ENCODE results near the gene LIPC.
A peak's percentile ranks its signal among the peaks of the same experiment; 100 is the strongest.

Gene LIPC

GRCh38 chr15:58555162-58556027 is 123.6 kb downstream of the LIPC start:
- Histone ChIP-seq H3K36me3 (ENCODE audit: control insufficient read depth in 2 of 2, insufficient read depth in 1 of 2, low read length in 2 of 2) (no peaks in the 10 kb centered on the region), H3K27ac (ENCODE audit: extremely low read depth, low read depth, low read length) (no peak overlapping the region), H3K9me3 (ENCODE audit: control insufficient read depth, insufficient read depth, low read depth, low read length) (no peaks in the 10 kb centered on the region), H3K4me1 (ENCODE audit: control insufficient read depth, insufficient read depth, low read length) (no peaks in the 10 kb centered on the region), H3K4me3 (ENCODE audit: low read depth, low read length) (no peak overlapping the region)
- ChIA-PET CTCF (interaction anchor here (0.6 to 0.9 kb wide), 3 partner anchors 14 to 32 kb away, joined by 3 to 4 read pairs (median 3); no protein-coding TSS in a partner anchor), POLR2A (no interaction called here)
- no peak for TF ChIP-seq ZNF324 (tag by site-specific recombination; IDR thresholded peaks at IDR 0.05)
- peak; percentile 25; the same call in 1 of the 2 replicates for TF ChIP-seq KLF1 (tag by site-specific recombination; IDR thresholded peaks at IDR 0.05)
- peak; percentile 38; the same call in 1 of the 2 replicates for TF ChIP-seq ZIC2 (tag by site-specific recombination; IDR thresholded peaks at IDR 0.05)
- 0 out of 2 replicates have a peak, but pooled peaks have one; percentile 21 for TF ChIP-seq ZBTB48 (tag by site-specific recombination; IDR thresholded peaks at IDR 0.05)

- no peaks in the 10 kb centered on the region for H3K4me1 ChIP-seq (ENCODE audit: control insufficient read depth, insufficient read depth, low read length)
- CTCF ChIA-PET = interaction anchor here (0.6 to 0.9 kb wide), 2 partner anchors 13 to 25 kb away, joined by 3 read pairs; no protein-coding TSS in a partner anchor
- POLR2A ChIA-PET = no interaction called here
- TF ChIP-seq ZNF157 (tag by site-specific recombination; IDR thresholded peaks at IDR 0.05) (no peak), ZNF560 (tag by site-specific recombination; IDR thresholded peaks at IDR 0.05; ENCODE audit: borderline replicate concordance) (no peak), ZBTB48 (tag by site-specific recombination; IDR thresholded peaks at IDR 0.05) (no peak), ZNF138 (tag by site-specific recombination; IDR thresholded peaks at IDR 0.05; ENCODE audit: borderline replicate concordance) (no peak), PRDM6 (tag by site-specific recombination; IDR thresholded peaks at IDR 0.05) (no peak), KLF9 (tag by site-specific recombination; IDR thresholded peaks at IDR 0.05; ENCODE audit: low read depth) (no peak), ZNF449 (tag by site-specific recombination; IDR thresholded peaks at IDR 0.05) (no peak), ZNF830 (tag by site-specific recombination; IDR thresholded peaks at IDR 0.05; ENCODE audit: low read depth) (no peak), ZNF24 (tag by site-specific recombination; IDR thresholded peaks at IDR 0.05) (no peak), WT1 (tag by site-specific recombination; IDR thresholded peaks at IDR 0.05) (no peak), ZNF354C (tag by site-specific recombination; IDR thresholded peaks at IDR 0.05; ENCODE audit: borderline replicate concordance, low read depth) (no peak), ZNF274 (IDR thresholded peaks at IDR 0.05; ENCODE audit: low read length) (no peak), ZNF274 (tag by site-specific recombination; IDR thresholded peaks at IDR 0.05; ENCODE audit: borderline replicate concordance) (no peak), ZNF658 (tag by site-specific recombination; IDR thresholded peaks at IDR 0.05) (no peak), ZNF366 (tag by site-specific recombination; conservative IDR thresholded peaks at IDR 0.05) (no peak)
- H3K4me3 ChIP-seq (ENCODE audit: low read depth, low read length) = no peak overlapping the region
- H3K9me3 ChIP-seq (ENCODE audit: control insufficient read depth, insufficient read depth, low read depth, low read length) = no peaks in the 10 kb centered on the region
- H3K27ac ChIP-seq (ENCODE audit: extremely low read depth, low read depth, low read length) = no peak overlapping the region
- H3K36me3 ChIP-seq (ENCODE audit: control insufficient read depth in 2 of 2, insufficient read depth in 1 of 2, low read length in 2 of 2) = no peaks in the 10 kb centered on the region
Observed at GRCh38 chr15:58556028-58556361, 124.2 kb downstream of the LIPC start.

GRCh38 chr15:58556541-58556940 is 124.8 kb downstream of the LIPC start:
- H3K4me1 ChIP-seq (ENCODE audit: control insufficient read depth, insufficient read depth, low read length) = no peaks in the 10 kb centered on the region
- H3K27ac ChIP-seq (ENCODE audit: extremely low read depth, low read depth, low read length) = no peak overlapping the region
- no peak overlapping the region for H3K4me3 ChIP-seq (ENCODE audit: low read depth, low read length)
- ChIA-PET POLR2A (no interaction called here), CTCF (no interaction called here)
- H3K9me3 ChIP-seq (ENCODE audit: control insufficient read depth, insufficient read depth, low read depth, low read length) = no peaks in the 10 kb centered on the region
- TF ChIP-seq ZNF830 (tag by site-specific recombination; IDR thresholded peaks at IDR 0.05; ENCODE audit: low read depth) (no peak), MZF1 (tag by site-specific recombination; IDR thresholded peaks at IDR 0.05; ENCODE audit: borderline replicate concordance) (no peak), ZNF184 (tag by site-specific recombination; IDR thresholded peaks at IDR 0.05) (no peak)
- no peaks in the 10 kb centered on the region for H3K36me3 ChIP-seq (ENCODE audit: control insufficient read depth in 2 of 2, insufficient read depth in 1 of 2, low read length in 2 of 2)

All from HEK293 (cell line).